Measurements from ENCODE around the gene KLRB1. TPM values are rescaled to one million over a fixed set of nuclear protein-coding genes. Genes with fewer than 3 reads are reported as not detected.

Gene KLRB1
- total RNA-seq, 1 donor from 2014 or later, result not detected

Other genes with a start within 250 kb of the KLRB1 start
- gene CLEC2D, start 61.8 kb upstream of the KLRB1 start, total RNA-seq, result 1.2 and 2.2 TPM in 2 replicates
- not detected in 2 replicates for gene CLECL1, start 125.2 kb upstream of the KLRB1 start, total RNA-seq
- gene CD69, start 153.0 kb upstream of the KLRB1 start, total RNA-seq, result 0.25 and 1.2 TPM in 2 replicates
- 0.15 and 1.4 TPM in 2 replicates for gene KLRF1, start 219.6 kb upstream of the KLRB1 start, total RNA-seq

All from renal cortical epithelial cell (primary cell).